WTC11 (cell line): Measurements from ENCODE around the gene MMP11. TPM values are rescaled to one million over a fixed set of nuclear protein-coding genes. Genes with fewer than 3 reads are reported as not detected.

Experiments
- ATAC-seq: fragments of 200-7000 bp; cut with Tn5 transposase; 2 replicates; pipeline ENCODE4 v1.10.0; 2021; ENCODE audit warnings: mild to moderate bottlenecking, moderate library complexity
- CTCF ChIA-PET: fragments of 300-600 bp; sonication (Branson Sonifier 250); formaldehyde crosslinking; loops from one replicate; lab custom pipeline; 2021; ENCODE audit warnings: antibody characterized with exemption; lab: Charles Lee
- POLR2A ChIA-PET: fragments of 350-600 bp; sonication (Branson Sonifier 250); formaldehyde crosslinking; loops from one replicate; lab custom pipeline; 2021; ENCODE audit warnings: antibody characterized with exemption; lab: Charles Lee
- DNase-seq: peaks from one replicate; pipeline ENCODE4 v3.0.0; 2021; ENCODE audit warnings: low spot score
- H3K27ac Mint-ChIP-seq: 2 replicates; pipeline ENCODE4 v1.8.0; 2021; ENCODE audit warnings: mixed read lengths
- H3K27me3 Mint-ChIP-seq: 2 replicates; pipeline ENCODE4 v1.8.0; 2021; ENCODE audit warnings: low read depth, mild to moderate bottlenecking, moderate library complexity, mixed read lengths
- H3K36me3 Mint-ChIP-seq: 2 replicates; pipeline ENCODE4 v1.8.0; 2021; ENCODE audit warnings: mixed read lengths
- H3K4me1 Mint-ChIP-seq: 2 replicates; pipeline ENCODE4 v1.8.0; 2022; ENCODE audit warnings: mixed read lengths
- H3K4me3 Mint-ChIP-seq: 2 replicates; pipeline ENCODE4 v1.8.0; 2021; ENCODE audit warnings: mild to moderate bottlenecking, moderate library complexity, mixed read lengths
- H3K9me3 Mint-ChIP-seq: 2 replicates; pipeline ENCODE4 v1.8.0; 2021; ENCODE audit warnings: mixed read lengths
- CBFB ChIP-seq: sonication (generic); formaldehyde crosslinking; IDR thresholded peaks from 2 replicates; pipeline ENCODE4 v1.8.1; 2022; ENCODE audit warnings: mild to moderate bottlenecking, low read depth, missing genetic modification reagents
- GABPB1 ChIP-seq: sonication (generic); formaldehyde crosslinking; IDR thresholded peaks from 2 replicates; pipeline ENCODE4 v1.8.1; 2023; ENCODE audit warnings: mild to moderate bottlenecking, missing genetic modification reagents
- ZMAT4 ChIP-seq: fragments of 250-450 bp; sonication (Bioruptor Pico); IDR thresholded peaks from 2 replicates; pipeline ENCODE4 v1.9.0; 2021; ENCODE audit warnings: mild to moderate bottlenecking
- ZNF532 ChIP-seq: fragments of 250-450 bp; sonication (Bioruptor Pico); IDR thresholded peaks from 2 replicates; pipeline ENCODE4 v1.9.0; 2021; ENCODE audit warnings: mild to moderate bottlenecking, borderline replicate concordance
- total RNA-seq: library from RNA; stranded (reverse); gene quantifications from 3 replicates; pipeline ENCODE4 v1.2.3, GENCODE V29; 2021
- TF ChIP-seq, protein P1 (sequence below): sonication (generic); formaldehyde crosslinking; IDR thresholded peaks from 2 replicates; pipeline ENCODE4 v1.8.1; 2022; ENCODE audit warnings: low read depth, missing genetic modification reagents, borderline replicate concordance
- TF ChIP-seq, protein P2 (sequence below): sonication (generic); formaldehyde crosslinking; IDR thresholded peaks from 2 replicates; pipeline ENCODE4 v1.8.0; 2022; ENCODE audit warnings: missing genetic modification reagents
- TF ChIP-seq, protein P3 (sequence below): sonication (generic); formaldehyde crosslinking; conservative IDR thresholded peaks from 2 replicates; pipeline ENCODE4 v1.8.1; 2023; ENCODE audit warnings: mild to moderate bottlenecking, low read depth, missing genetic modification reagents, moderate library complexity

The MMP11 gene
- total RNA-seq, 1 experiment from 2014 or later, result 16.5 TPM

GRCh38 chr22:23773483-23774113 lies 949 bp downstream of the MMP11 start (continued):
- TF ChIP-seq, protein P1, sequence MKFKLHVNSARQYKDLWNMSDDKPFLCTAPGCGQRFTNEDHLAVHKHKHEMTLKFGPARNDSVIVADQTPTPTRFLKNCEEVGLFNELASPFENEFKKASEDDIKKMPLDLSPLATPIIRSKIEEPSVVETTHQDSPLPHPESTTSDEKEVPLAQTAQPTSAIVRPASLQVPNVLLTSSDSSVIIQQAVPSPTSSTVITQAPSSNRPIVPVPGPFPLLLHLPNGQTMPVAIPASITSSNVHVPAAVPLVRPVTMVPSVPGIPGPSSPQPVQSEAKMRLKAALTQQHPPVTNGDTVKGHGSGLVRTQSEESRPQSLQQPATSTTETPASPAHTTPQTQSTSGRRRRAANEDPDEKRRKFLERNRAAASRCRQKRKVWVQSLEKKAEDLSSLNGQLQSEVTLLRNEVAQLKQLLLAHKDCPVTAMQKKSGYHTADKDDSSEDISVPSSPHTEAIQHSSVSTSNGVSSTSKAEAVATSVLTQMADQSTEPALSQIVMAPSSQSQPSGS (CRISPR knock-in tag), result no peak
- no peak for TF ChIP-seq ZNF532 (CRISPR knock-in tag)
- TF ChIP-seq GABPB1 (CRISPR knock-in tag), result no peak

DNA sequence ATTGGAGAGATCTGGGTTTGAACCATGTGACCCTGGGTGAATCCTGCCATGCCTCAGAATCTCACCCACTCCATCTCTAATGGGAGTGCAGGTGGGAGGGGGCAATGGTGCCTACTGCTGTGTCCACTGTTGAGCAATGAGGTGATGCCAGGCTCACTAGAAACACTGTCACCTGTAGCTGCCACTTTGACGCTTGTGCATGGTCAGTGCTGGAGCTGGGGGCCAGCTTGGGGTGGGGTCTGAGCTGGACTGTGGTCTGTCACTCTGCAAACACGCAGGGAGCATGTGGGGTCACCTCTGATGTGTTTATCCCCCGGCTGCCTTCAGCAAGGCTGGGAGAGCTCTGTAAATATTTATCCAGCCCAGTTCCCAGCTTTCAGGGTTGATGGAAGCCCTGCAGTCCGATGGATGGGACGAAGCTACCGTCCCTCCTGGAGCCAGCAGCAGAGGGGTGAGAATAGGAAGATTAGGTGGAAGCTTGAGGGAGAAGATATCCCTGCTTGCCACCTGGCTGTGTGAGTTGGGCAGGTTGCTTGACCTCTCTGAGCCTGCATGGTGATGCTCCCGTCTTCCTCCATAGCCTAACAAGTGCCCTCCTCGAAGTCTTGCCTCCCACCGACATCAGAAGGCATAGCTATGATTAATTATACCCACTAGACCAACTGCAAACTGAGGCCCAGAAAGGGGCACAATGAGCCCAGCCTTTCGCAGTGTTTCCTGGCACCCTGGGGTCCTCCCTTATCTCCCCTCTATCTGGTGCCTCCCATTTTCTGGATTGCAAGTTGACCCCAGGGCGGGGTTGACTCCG lies 1.7 kb downstream of the MMP11 start:
- peak overlapping the region; percentile 23; the same call in 1 of the 2 replicates for H3K4me3 Mint-ChIP-seq

More for the DNA sequence above, 1.7 kb downstream of the MMP11 start:
- H3K9me3 Mint-ChIP-seq, result no peaks in the 10 kb centered on the region
- ChIA-PET POLR2A (interaction anchor here (1.2 kb wide), 1 partner anchor 83 kb away, joined by 3 read pairs; the partner anchor contains the start of gene SLC2A11), CTCF (interaction anchor here (1.2 to 1.9 kb wide), 3 partner anchors 14 to 83 kb away, joined by 3 to 10 read pairs (median 7); partner anchors contain the start of gene SLC2A11)
- no peak overlapping the region for H3K27ac Mint-ChIP-seq
- H3K4me1 Mint-ChIP-seq, result peaks cover 30% of the 10 kb centered on the region
- no peak for DNase-seq
- TF ChIP-seq, protein P2, sequence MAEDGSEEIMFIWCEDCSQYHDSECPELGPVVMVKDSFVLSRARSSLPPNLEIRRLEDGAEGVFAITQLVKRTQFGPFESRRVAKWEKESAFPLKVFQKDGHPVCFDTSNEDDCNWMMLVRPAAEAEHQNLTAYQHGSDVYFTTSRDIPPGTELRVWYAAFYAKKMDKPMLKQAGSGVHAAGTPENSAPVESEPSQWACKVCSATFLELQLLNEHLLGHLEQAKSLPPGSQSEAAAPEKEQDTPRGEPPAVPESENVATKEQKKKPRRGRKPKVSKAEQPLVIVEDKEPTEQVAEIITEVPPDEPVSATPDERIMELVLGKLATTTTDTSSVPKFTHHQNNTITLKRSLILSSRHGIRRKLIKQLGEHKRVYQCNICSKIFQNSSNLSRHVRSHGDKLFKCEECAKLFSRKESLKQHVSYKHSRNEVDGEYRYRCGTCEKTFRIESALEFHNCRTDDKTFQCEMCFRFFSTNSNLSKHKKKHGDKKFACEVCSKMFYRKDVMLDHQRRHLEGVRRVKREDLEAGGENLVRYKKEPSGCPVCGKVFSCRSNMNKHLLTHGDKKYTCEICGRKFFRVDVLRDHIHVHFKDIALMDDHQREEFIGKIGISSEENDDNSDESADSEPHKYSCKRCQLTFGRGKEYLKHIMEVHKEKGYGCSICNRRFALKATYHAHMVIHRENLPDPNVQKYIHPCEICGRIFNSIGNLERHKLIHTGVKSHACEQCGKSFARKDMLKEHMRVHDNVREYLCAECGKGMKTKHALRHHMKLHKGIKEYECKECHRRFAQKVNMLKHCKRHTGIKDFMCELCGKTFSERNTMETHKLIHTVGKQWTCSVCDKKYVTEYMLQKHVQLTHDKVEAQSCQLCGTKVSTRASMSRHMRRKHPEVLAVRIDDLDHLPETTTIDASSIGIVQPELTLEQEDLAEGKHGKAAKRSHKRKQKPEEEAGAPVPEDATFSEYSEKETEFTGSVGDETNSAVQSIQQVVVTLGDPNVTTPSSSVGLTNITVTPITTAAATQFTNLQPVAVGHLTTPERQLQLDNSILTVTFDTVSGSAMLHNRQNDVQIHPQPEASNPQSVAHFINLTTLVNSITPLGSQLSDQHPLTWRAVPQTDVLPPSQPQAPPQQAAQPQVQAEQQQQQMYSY, result no peak
- TF ChIP-seq ZMAT4 (CRISPR knock-in tag) (no peak), CBFB (CRISPR knock-in tag) (no peak), GABPB1 (CRISPR knock-in tag) (peak; percentile 72)
- TF ChIP-seq, protein P3, sequence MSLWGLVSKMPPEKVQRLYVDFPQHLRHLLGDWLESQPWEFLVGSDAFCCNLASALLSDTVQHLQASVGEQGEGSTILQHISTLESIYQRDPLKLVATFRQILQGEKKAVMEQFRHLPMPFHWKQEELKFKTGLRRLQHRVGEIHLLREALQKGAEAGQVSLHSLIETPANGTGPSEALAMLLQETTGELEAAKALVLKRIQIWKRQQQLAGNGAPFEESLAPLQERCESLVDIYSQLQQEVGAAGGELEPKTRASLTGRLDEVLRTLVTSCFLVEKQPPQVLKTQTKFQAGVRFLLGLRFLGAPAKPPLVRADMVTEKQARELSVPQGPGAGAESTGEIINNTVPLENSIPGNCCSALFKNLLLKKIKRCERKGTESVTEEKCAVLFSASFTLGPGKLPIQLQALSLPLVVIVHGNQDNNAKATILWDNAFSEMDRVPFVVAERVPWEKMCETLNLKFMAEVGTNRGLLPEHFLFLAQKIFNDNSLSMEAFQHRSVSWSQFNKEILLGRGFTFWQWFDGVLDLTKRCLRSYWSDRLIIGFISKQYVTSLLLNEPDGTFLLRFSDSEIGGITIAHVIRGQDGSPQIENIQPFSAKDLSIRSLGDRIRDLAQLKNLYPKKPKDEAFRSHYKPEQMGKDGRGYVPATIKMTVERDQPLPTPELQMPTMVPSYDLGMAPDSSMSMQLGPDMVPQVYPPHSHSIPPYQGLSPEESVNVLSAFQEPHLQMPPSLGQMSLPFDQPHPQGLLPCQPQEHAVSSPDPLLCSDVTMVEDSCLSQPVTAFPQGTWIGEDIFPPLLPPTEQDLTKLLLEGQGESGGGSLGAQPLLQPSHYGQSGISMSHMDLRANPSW (CRISPR knock-in tag), result no peak
- TF ChIP-seq, all 79 proteins: peak for 1
- ATAC-seq, result no peak
- Mint-ChIP-seq H3K36me3 (no peaks in the 10 kb centered on the region), H3K27me3 (peaks cover 34% of the 10 kb centered on the region)
